ENCODE measurements around the gene HECW1. TPM values are rescaled to one million over a fixed set of nuclear protein-coding genes. Genes with fewer than 3 reads are reported as not detected.

HECW1 gene
- total RNA-seq, 4 donors from 2014 or later, result 0.06 to 0.99 (median 0.27) TPM

DNA sequence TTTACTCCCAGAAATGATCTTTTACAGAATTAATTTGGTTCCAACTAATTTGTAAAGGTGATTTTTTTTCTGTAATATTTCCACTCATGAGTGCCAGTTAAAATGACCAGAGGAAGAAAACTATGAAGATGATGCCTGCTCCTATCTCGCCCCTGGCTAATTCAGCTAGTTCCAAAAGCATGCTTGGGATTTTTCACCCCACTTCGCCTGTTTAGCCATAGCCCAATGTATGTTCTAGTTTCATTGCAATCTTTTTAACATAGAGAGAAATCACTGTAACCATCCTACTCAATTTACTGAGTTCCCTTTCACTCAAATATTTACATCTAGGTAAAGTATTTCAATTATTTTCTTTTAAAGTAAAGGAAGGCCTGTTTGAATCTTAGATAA lies 447.5 kb downstream of the HECW1 start:
- H3K4me3 ChIP-seq, result no peak overlapping the region
- WGBS, result 76% methylated on average over 2 of the region's 2 CpGs
- H3K4me1 ChIP-seq, result no peaks in the 10 kb centered on the region
- no peak overlapping the region for H3K27ac ChIP-seq (replicated peaks in 1 of 4)
- TF ChIP-seq POLR2AphosphoS5 (IDR thresholded peaks at IDR 0.05) (no peak), EP300 (IDR thresholded peaks at IDR 0.05) (no peak), POLR2A (IDR thresholded peaks at IDR 0.05; ENCODE audit: low read depth) (no peak)
- TF ChIP-seq, protein P1, sequence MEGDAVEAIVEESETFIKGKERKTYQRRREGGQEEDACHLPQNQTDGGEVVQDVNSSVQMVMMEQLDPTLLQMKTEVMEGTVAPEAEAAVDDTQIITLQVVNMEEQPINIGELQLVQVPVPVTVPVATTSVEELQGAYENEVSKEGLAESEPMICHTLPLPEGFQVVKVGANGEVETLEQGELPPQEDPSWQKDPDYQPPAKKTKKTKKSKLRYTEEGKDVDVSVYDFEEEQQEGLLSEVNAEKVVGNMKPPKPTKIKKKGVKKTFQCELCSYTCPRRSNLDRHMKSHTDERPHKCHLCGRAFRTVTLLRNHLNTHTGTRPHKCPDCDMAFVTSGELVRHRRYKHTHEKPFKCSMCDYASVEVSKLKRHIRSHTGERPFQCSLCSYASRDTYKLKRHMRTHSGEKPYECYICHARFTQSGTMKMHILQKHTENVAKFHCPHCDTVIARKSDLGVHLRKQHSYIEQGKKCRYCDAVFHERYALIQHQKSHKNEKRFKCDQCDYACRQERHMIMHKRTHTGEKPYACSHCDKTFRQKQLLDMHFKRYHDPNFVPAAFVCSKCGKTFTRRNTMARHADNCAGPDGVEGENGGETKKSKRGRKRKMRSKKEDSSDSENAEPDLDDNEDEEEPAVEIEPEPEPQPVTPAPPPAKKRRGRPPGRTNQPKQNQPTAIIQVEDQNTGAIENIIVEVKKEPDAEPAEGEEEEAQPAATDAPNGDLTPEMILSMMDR (IDR thresholded peaks at IDR 0.05), result no peak
- DNase-seq (ENCODE audit: extremely low spot score), result no peak
- no peaks in the 10 kb centered on the region for H3K9me3 ChIP-seq
- intact Hi-C loops (cut with DNase I), result no loop called here
- no peaks in the 10 kb centered on the region for H3K27me3 ChIP-seq
- no peaks in the 10 kb centered on the region for H3K36me3 ChIP-seq

DNA sequence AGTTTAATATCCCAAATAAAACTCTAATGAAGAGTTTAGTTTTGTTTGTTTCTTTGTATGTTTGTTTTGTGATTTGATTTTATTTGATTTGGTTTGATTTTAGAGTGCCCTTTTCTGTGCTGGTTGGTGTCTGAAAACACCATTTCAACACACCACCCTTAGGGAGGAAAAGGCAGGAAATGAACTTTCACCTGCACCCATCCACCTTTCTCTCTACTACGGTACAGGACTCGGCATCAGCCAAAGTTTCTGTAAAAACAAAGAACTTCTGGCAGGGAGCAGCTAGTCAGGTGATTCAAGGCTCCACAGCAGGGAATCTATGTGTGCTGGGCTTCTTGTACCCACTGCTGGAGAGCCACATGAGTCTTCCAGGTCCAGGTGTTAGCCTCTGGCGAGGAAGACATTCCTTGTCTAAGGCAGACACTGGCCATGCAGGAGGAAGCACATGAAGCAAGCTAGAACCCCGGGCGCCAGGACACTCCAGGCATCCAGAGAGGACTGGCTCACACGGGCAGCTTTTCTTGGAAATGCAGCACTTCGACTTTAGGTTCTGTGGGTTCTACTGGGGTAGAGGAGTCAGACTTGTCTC lies 448.4 kb downstream of the HECW1 start:
- peak; percentile 62 for DNase-seq (ENCODE audit: extremely low spot score)
- Histone ChIP-seq H3K27ac (replicated peaks in 1 of 4) (no peak overlapping the region), H3K4me1 (no peaks in the 10 kb centered on the region), H3K36me3 (no peaks in the 10 kb centered on the region), H3K27me3 (no peaks in the 10 kb centered on the region), H3K4me3 (no peak overlapping the region), H3K9me3 (no peaks in the 10 kb centered on the region)
- WGBS, result 93% methylated on average over 7 of the region's 7 CpGs
- intact Hi-C loops (cut with DNase I), result no loop called here
- TF ChIP-seq, protein P1 (IDR thresholded peaks at IDR 0.05), result no peak
- TF ChIP-seq POLR2AphosphoS5 (IDR thresholded peaks at IDR 0.05) (no peak), POLR2A (IDR thresholded peaks at IDR 0.05; ENCODE audit: low read depth) (no peak), EP300 (IDR thresholded peaks at IDR 0.05) (no peak)

DNA sequence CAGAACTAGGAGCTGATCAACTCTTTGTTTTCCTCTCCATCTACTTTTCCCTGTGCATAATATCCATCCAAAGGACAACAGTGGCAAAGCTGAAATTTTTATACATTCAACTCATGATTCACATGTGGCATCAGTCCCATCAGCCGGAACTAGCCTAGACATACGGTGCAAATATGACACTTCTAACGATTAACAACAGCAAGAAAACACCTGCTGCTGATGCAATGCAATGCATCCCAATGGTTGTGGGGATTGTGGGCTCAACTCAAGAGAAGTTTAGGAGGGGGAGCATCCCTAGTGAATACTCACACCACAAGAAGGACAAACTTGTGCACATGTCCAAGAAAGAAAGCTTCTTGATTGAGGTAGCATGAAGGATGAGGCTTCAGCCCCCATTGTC lies 449.9 kb downstream of the HECW1 start:
- peak; percentile 64 for DNase-seq (ENCODE audit: extremely low spot score)
- Histone ChIP-seq H3K36me3 (no peaks in the 10 kb centered on the region), H3K27ac (replicated peaks in 1 of 4) (no peak overlapping the region), H3K27me3 (no peaks in the 10 kb centered on the region), H3K4me1 (no peaks in the 10 kb centered on the region), H3K9me3 (no peaks in the 10 kb centered on the region), H3K4me3 (no peak overlapping the region)
- WGBS, result 89% methylated on average over 3 of the region's 3 CpGs
- TF ChIP-seq, protein P1 (IDR thresholded peaks at IDR 0.05), result no peak
- TF ChIP-seq POLR2AphosphoS5 (IDR thresholded peaks at IDR 0.05) (no peak), EP300 (IDR thresholded peaks at IDR 0.05) (no peak), POLR2A (IDR thresholded peaks at IDR 0.05; ENCODE audit: low read depth) (no peak)
- intact Hi-C loops (cut with DNase I), result no loop called here

DNA sequence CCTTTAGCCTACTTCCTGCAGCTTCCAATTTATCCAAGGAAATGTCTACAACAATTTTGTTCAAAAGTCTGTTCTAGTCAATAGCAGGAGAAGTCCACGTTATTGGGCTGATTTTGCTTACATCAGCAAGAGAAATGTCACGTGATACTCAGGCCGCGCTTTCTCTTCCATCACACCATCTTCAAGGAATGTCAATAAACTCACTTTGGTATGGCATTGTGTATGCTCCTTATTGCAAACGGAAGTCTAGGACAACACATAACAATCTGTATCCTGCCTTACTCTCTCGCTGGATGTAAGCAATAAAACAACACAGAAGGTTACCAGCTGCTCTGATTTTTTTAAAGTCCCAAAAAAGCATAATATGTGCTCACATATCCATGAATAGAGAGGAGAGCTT lies 453.3 kb downstream of the HECW1 start:
- H3K36me3 ChIP-seq, result no peaks in the 10 kb centered on the region
- H3K27me3 ChIP-seq, result no peaks in the 10 kb centered on the region
- WGBS, result 63% methylated on average over 6 of the region's 6 CpGs
- H3K4me3 ChIP-seq, result no peak overlapping the region
- intact Hi-C loops (cut with DNase I), result no loop called here
- H3K9me3 ChIP-seq, result no peaks in the 10 kb centered on the region
- TF ChIP-seq POLR2A (IDR thresholded peaks at IDR 0.05; ENCODE audit: low read depth), result no peak
- TF ChIP-seq POLR2AphosphoS5 (IDR thresholded peaks at IDR 0.05), result no peak
- no peak for DNase-seq (ENCODE audit: extremely low spot score)
- no peak overlapping the region for H3K27ac ChIP-seq (replicated peaks in 1 of 4)
- no peaks in the 10 kb centered on the region for H3K4me1 ChIP-seq

DNA sequence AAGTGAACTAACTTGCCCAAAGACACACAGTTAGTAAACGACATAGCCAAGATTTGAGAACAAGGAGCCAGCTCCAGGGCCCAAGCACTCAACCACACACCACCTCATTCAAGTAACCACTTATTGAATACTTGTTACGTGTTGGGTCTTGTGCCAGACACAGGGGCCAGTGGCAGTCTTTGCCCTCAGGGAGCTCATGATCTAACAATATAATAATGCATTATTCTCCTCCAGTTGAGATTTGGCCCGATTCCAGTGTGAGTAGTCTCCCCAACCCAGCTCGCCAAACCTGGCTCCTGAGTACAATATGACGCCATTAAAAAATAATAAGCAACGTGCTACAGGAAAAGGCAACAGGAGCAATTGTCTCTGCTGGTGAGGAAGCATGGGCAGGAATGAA lies 456.1 kb downstream of the HECW1 start:
- 80% methylated on average over 6 of the region's 6 CpGs for WGBS
- peak; percentile 72 for DNase-seq (ENCODE audit: extremely low spot score)
- TF ChIP-seq POLR2AphosphoS5 (IDR thresholded peaks at IDR 0.05) (no peak), EP300 (IDR thresholded peaks at IDR 0.05) (no peak), POLR2A (IDR thresholded peaks at IDR 0.05; ENCODE audit: low read depth) (no peak)
- Histone ChIP-seq H3K9me3 (no peaks in the 10 kb centered on the region), H3K27me3 (no peaks in the 10 kb centered on the region), H3K27ac (replicated peaks in 1 of 4) (no peak overlapping the region), H3K4me3 (no peak overlapping the region), H3K36me3 (no peaks in the 10 kb centered on the region), H3K4me1 (no peaks in the 10 kb centered on the region)
- intact Hi-C loops (cut with DNase I), result no loop called here

DNA sequence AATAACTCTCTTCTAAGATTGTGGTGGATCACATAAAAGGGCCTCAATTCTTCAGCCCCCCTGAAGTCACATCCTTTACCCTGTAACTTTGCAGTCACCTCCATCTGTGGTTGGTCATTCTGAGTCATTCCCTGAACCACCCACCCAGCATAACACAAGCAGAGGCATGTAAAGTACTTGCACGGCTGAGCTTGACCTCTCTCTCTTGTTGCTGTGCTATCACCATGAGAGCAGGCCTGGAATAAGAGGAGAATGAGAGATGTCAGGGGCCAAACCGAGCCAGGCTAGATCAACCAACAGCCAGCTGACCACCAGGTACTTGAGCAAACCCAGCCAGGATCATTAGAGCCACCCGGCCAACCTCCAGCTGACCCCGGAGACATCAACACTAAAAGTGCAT lies 457.0 kb downstream of the HECW1 start:
- TF ChIP-seq, protein P1 (IDR thresholded peaks at IDR 0.05), result no peak
- TF ChIP-seq POLR2AphosphoS5 (IDR thresholded peaks at IDR 0.05) (no peak), EP300 (IDR thresholded peaks at IDR 0.05) (no peak), POLR2A (IDR thresholded peaks at IDR 0.05; ENCODE audit: low read depth) (no peak)
- Histone ChIP-seq H3K9me3 (no peaks in the 10 kb centered on the region), H3K27me3 (no peaks in the 10 kb centered on the region), H3K36me3 (no peaks in the 10 kb centered on the region), H3K4me1 (no peaks in the 10 kb centered on the region), H3K4me3 (no peak overlapping the region), H3K27ac (replicated peaks in 1 of 4) (no peak overlapping the region)
- intact Hi-C loops (cut with DNase I), result no loop called here
- peak; percentile 70 for DNase-seq (ENCODE audit: extremely low spot score)
- WGBS, result 86% methylated on average over 4 of the region's 4 CpGs

Measured in esophagus muscularis mucosa (tissue), 4 donors.